Mucosa of stomach (tissue), 1 donor: ENCODE data around the gene ZNF77.

Source experiments
- H3K27me3 ChIP-seq: one replicate; pipeline ENCODE4 v1.7.0; 2013; ENCODE audit warnings: mild to moderate bottlenecking, low read length; ENCODE audit not compliant: control insufficient read depth, insufficient read depth
- H3K36me3 ChIP-seq: one replicate; pipeline ENCODE4 v1.7.0; 2013; ENCODE audit warnings: low read length; ENCODE audit not compliant: control insufficient read depth, insufficient read depth
- H3K4me1 ChIP-seq: one replicate; pipeline ENCODE4 v1.7.0; 2013; ENCODE audit warnings: mild to moderate bottlenecking, low read length; ENCODE audit not compliant: control insufficient read depth, insufficient read depth
- H3K4me3 ChIP-seq: one replicate; pipeline ENCODE4 v1.7.0; 2013; ENCODE audit warnings: low read length
- H3K9ac ChIP-seq: one replicate; pipeline ENCODE4 v1.7.0; 2013; ENCODE audit warnings: mild to moderate bottlenecking, low read length, moderate library complexity
- H3K9me3 ChIP-seq: one replicate; pipeline ENCODE4 v1.7.0; 2013; ENCODE audit warnings: mild to moderate bottlenecking, low read length, moderate library complexity; ENCODE audit not compliant: control insufficient read depth
- donor health status: Pancreatic carcinoma.

Gene ZNF77

GRCh38 chr19:2981898-2982297, 37.1 kb upstream of the ZNF77 start:
- Histone ChIP-seq H3K4me1 (peaks cover 29% of the 10 kb centered on the region), H3K4me3 (no peak overlapping the region), H3K27me3 (peaks cover 13% of the 10 kb centered on the region), H3K9me3 (no peaks in the 10 kb centered on the region), H3K9ac (no peak overlapping the region), H3K36me3 (no peaks in the 10 kb centered on the region)

GRCh38 chr19:2978772-2979171, 34.0 kb upstream of the ZNF77 start:
- no peaks in the 10 kb centered on the region for H3K9me3 ChIP-seq
- no peaks in the 10 kb centered on the region for H3K36me3 ChIP-seq
- peaks cover 12% of the 10 kb centered on the region for H3K27me3 ChIP-seq
- H3K9ac ChIP-seq: no peak overlapping the region
- H3K4me1 ChIP-seq: peaks cover 29% of the 10 kb centered on the region
- H3K4me3 ChIP-seq: no peak overlapping the region

- H3K4me3 ChIP-seq: no peak overlapping the region
- peaks cover 7% of the 10 kb centered on the region for H3K27me3 ChIP-seq
- peaks cover 26% of the 10 kb centered on the region for H3K4me1 ChIP-seq
- no peaks in the 10 kb centered on the region for H3K36me3 ChIP-seq
- no peak overlapping the region for H3K9ac ChIP-seq
- H3K9me3 ChIP-seq: no peaks in the 10 kb centered on the region
These were observed 33.5 kb upstream of the ZNF77 start for GRCh38 chr19:2978166-2978767.

- peaks cover 7% of the 10 kb centered on the region for H3K27me3 ChIP-seq
- H3K36me3 ChIP-seq: no peaks in the 10 kb centered on the region
- H3K4me3 ChIP-seq: no peak overlapping the region
- no peaks in the 10 kb centered on the region for H3K9me3 ChIP-seq
- peaks cover 20% of the 10 kb centered on the region for H3K4me1 ChIP-seq
- H3K9ac ChIP-seq: no peak overlapping the region
These were observed 33.0 kb upstream of the ZNF77 start for GRCh38 chr19:2977746-2978138.

GRCh38 chr19:2977001-2977745, 32.4 kb upstream of the ZNF77 start, which contains the start of gene TLE6:
Gene TLE6, plus strand, starts transcription at chr19:2977564. Its CDS starts 670 bp downstream, at chr19:2978234.
- Histone ChIP-seq H3K9ac (peak within 1 kb of the TSS; percentile 65), H3K9me3 (no peaks in the 10 kb centered on the region), H3K27me3 (peaks cover 4% of the 10 kb centered on the region), H3K4me3 (peak within 1 kb of the TSS; percentile 60), H3K36me3 (no peaks in the 10 kb centered on the region), H3K4me1 (peaks cover 17% of the 10 kb centered on the region)

- peaks cover 4% of the 10 kb centered on the region for H3K27me3 ChIP-seq
- no peaks in the 10 kb centered on the region for H3K36me3 ChIP-seq
- peak overlapping the region; percentile 65 for H3K9ac ChIP-seq
- no peaks in the 10 kb centered on the region for H3K9me3 ChIP-seq
- H3K4me1 ChIP-seq: peaks cover 17% of the 10 kb centered on the region
- H3K4me3 ChIP-seq: peak overlapping the region; percentile 60
These were observed 31.8 kb upstream of the ZNF77 start for GRCh38 chr19:2976609-2977000.

GRCh38 chr19:2974342-2975041, 29.7 kb upstream of the ZNF77 start:
- H3K36me3 ChIP-seq: no peaks in the 10 kb centered on the region
- peaks cover 17% of the 10 kb centered on the region for H3K4me1 ChIP-seq
- no peak overlapping the region for H3K9ac ChIP-seq
- no peak overlapping the region for H3K4me3 ChIP-seq
- no peaks in the 10 kb centered on the region for H3K9me3 ChIP-seq
- H3K27me3 ChIP-seq: peaks cover 4% of the 10 kb centered on the region

- Histone ChIP-seq H3K36me3 (no peaks in the 10 kb centered on the region), H3K9ac (no peak overlapping the region), H3K4me1 (peaks cover 25% of the 10 kb centered on the region), H3K4me3 (no peak overlapping the region), H3K9me3 (no peaks in the 10 kb centered on the region), H3K27me3 (peaks cover 4% of the 10 kb centered on the region)
These were observed 28.5 kb upstream of the ZNF77 start for GRCh38 chr19:2973229-2973628.

GRCh38 chr19:2970201-2970835, 25.5 kb upstream of the ZNF77 start:
- H3K36me3 ChIP-seq: no peaks in the 10 kb centered on the region
- H3K9ac ChIP-seq: no peak overlapping the region
- no peaks in the 10 kb centered on the region for H3K9me3 ChIP-seq
- H3K27me3 ChIP-seq: no peaks in the 10 kb centered on the region
- H3K4me1 ChIP-seq: peaks cover 8% of the 10 kb centered on the region
- H3K4me3 ChIP-seq: no peak overlapping the region

GRCh38 chr19:2969104-2969504, 24.3 kb upstream of the ZNF77 start:
- Histone ChIP-seq H3K27me3 (no peaks in the 10 kb centered on the region), H3K36me3 (no peaks in the 10 kb centered on the region), H3K9ac (peak overlapping the region; percentile 27), H3K9me3 (no peaks in the 10 kb centered on the region), H3K4me1 (peaks cover 8% of the 10 kb centered on the region), H3K4me3 (no peak overlapping the region)

- Histone ChIP-seq H3K4me1 (peaks cover 8% of the 10 kb centered on the region), H3K9me3 (no peaks in the 10 kb centered on the region), H3K27me3 (no peaks in the 10 kb centered on the region), H3K4me3 (no peak overlapping the region), H3K36me3 (no peaks in the 10 kb centered on the region), H3K9ac (no peak overlapping the region)
These were observed 23.2 kb upstream of the ZNF77 start for GRCh38 chr19:2967972-2968371.

GRCh38 chr19:2964874-2965273, 20.1 kb upstream of the ZNF77 start:
- no peak overlapping the region for H3K9ac ChIP-seq
- H3K4me3 ChIP-seq: no peak overlapping the region
- H3K36me3 ChIP-seq: no peaks in the 10 kb centered on the region
- H3K4me1 ChIP-seq: peaks cover 8% of the 10 kb centered on the region
- H3K27me3 ChIP-seq: no peaks in the 10 kb centered on the region
- no peaks in the 10 kb centered on the region for H3K9me3 ChIP-seq
